NCI-H748 treated with DMSO at 0.1 percent for 48 hours (cell line): ENCODE results near the gene CHMP3.

Source experiments
- DNase-seq: peaks from one replicate; lab custom pipeline; 2025; lab: John Stamatoyannopoulos, UW

CHMP3 gene

GRCh38 chr2:86466306-86466705, 96.9 kb downstream of the CHMP3 start:
- no peak for DNase-seq

- DNase-seq, result no peak
Measured at GRCh38 chr2:86464652-86465051, 98.6 kb downstream of the CHMP3 start.

GRCh38 chr2:86461042-86461743, 102.0 kb downstream of the CHMP3 start:
- no peak for DNase-seq

GRCh38 chr2:86455181-86455580, 108.1 kb downstream of the CHMP3 start:
- DNase-seq, result no peak

GRCh38 chr2:86454238-86454637, 109.0 kb downstream of the CHMP3 start:
- DNase-seq, result no peak

- DNase-seq, result no peak
Measured at GRCh38 chr2:86453836-86454235, 109.4 kb downstream of the CHMP3 start.
